Kidney epithelial cell (primary cell): Measurements from ENCODE around the gene CNTROB. TPM values are rescaled to one million over a fixed set of nuclear protein-coding genes. Genes with fewer than 3 reads are reported as not detected.
"Not testable (repeated sequence)": the region's sequence is repeated elsewhere in the genome, so short reads cannot be mapped to it uniquely, and the experiment has no call there.

Experiments used
- DNase-seq: peaks from one replicate; pipeline ENCODE4 v3.0.0-alpha.2; 2010; ENCODE audit warnings: low read depth
- H3K27me3 ChIP-seq: 2 replicates; pipeline ENCODE4 v1.6.0; 2011; ENCODE audit warnings: low read length; ENCODE audit not compliant: control insufficient read depth, insufficient read depth
- H3K36me3 ChIP-seq: 2 replicates; pipeline ENCODE4 v1.5.1; 2011; ENCODE audit warnings: low read length; ENCODE audit not compliant: control insufficient read depth, insufficient read depth
- H3K4me3 ChIP-seq: 2 replicates; pipeline ENCODE4 v1.5.1; 2011; ENCODE audit warnings: low read depth, mild to moderate bottlenecking, control low read depth, low read length
- CTCF ChIP-seq: IDR thresholded peaks from 2 replicates; pipeline ENCODE4 v1.5.1; 2011; ENCODE audit warnings: mild to moderate bottlenecking, moderate library complexity, low read length, control low read depth, inconsistent platforms; ENCODE audit not compliant: insufficient read depth, poor library complexity, severe bottlenecking
- total RNA-seq: library from RNA; depleted of rRNA; stranded (reverse); fragments of >200 nt; gene quantifications from 2 replicates; pipeline ENCODE4 v1.2.3, GENCODE V29; 2015

Gene CNTROB
- total RNA-seq, 1 donor from 2014 or later: 20.1 TPM

- H3K4me3 ChIP-seq: no peak overlapping the region
- DNase-seq: no peak
- no peaks in the 10 kb centered on the region for H3K27me3 ChIP-seq
- H3K36me3 ChIP-seq: peaks cover 2% of the 10 kb centered on the region
- TF ChIP-seq CTCF: no peak
These were observed 19.3 kb downstream of the CNTROB start for GRCh38 chr17:7951143-7951792.

- not testable (repeated sequence) for DNase-seq, H3K4me3 ChIP-seq, H3K27me3 ChIP-seq, H3K36me3 ChIP-seq
These were observed 21.3 kb downstream of the CNTROB start for GRCh38 chr17:7953266-7953665.

DNA sequence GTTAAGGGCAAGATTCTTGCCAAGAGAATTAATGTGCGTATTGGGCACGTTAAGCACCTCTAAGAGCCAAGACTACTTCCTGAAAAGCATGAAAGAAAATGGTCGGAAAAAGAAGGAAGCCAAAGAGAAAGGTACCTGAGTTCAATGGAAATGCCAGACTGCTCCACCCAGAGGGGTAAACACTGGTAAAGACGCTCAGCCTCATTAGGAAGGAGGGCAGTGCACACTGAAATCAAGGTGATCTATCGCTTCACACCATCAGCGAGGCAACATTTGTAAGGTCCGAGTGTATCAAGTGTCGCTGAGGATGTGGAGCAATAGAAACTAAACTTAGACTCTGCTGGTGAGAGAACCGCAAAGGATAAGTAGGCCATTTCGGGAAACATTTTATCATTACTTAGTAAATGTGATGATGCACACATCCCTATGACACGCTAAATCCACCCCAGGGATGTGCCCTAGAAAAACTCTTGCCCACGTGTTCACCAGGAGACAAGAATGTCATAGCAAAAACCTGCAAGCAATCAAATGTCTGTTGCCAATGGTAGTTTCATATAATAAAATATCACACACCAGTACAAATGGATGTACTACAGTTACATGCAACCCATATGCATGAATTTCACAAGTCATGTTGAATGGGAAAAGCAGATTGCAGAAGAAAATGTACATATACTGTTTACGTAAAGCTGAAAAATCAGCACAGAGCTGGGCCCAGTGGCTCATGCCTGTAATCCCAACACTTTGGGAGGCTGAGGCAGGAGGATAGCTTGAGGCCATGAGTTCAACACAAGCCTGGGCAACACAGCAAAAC is 23.6 kb downstream of the CNTROB start:
- Histone ChIP-seq H3K27me3 (no peaks in the 10 kb centered on the region), H3K4me3 (no peak overlapping the region), H3K36me3 (no peaks in the 10 kb centered on the region)
- DNase-seq: no peak
- no peak for TF ChIP-seq CTCF

GRCh38 chr17:7956228-7956965 is 24.4 kb downstream of the CNTROB start:
- TF ChIP-seq CTCF: no peak
- no peak for DNase-seq
- H3K36me3 ChIP-seq: no peaks in the 10 kb centered on the region
- H3K27me3 ChIP-seq: no peaks in the 10 kb centered on the region
- H3K4me3 ChIP-seq: no peak overlapping the region

DNA sequence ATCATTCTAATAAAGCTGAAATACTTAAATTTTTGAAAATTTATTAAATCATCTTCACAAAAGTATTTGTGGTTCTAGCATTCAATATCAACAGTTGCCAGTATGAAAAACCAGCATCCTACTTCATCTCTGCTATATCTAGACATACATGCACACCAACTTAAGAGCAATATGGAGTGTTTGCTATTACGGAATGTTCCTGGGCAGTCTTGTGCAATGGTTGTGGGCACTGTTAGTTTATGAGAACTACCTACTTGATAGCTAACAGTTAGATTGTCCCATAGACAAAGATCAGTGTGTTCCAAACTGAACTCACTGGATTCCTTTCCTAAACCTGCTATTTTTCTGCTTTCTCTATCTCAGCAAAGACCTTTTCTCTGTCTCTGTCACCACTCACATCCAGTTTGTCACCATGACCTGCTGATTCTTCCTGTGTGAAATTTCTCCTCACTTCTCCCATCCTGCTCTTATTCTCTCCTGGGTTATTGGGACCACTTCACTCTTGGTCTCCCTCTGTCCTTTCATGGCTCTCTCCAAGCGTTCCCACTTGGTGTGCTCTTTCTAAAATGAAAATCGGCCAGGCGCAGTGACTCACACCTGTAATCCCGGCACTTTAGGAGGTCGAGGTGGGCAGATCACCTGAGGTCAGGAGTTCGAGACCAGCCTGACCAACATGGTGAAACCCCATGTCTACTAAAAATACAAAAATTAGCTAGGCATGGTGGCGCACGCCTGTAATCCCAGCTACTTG is 27.7 kb downstream of the CNTROB start:
- DNase-seq: no peak
- no peaks in the 10 kb centered on the region for H3K27me3 ChIP-seq
- no peak overlapping the region for H3K4me3 ChIP-seq
- no peaks in the 10 kb centered on the region for H3K36me3 ChIP-seq
- no peak for TF ChIP-seq CTCF
